Suppressor macrophage (primary cell): ENCODE measurements around the gene ITFG1.

Experiments used
- DNase-seq, 4 experiments: peaks; one replicate each; pipeline ENCODE4 v3.0.0-alpha.2; 2020 to 2022
- total RNA-seq, 17 experiments: gene quantifications; one replicate each; lab custom pipeline; 2026; ENCODE audit warnings: mixed read lengths in 6 of 17, inconsistent platforms in 3 of 17; lab: John Stamatoyannopoulos, UW

The ITFG1 gene
- 60.7 to 137 (median 95.2) reads per million in 17 experiments for total RNA-seq

DNA sequence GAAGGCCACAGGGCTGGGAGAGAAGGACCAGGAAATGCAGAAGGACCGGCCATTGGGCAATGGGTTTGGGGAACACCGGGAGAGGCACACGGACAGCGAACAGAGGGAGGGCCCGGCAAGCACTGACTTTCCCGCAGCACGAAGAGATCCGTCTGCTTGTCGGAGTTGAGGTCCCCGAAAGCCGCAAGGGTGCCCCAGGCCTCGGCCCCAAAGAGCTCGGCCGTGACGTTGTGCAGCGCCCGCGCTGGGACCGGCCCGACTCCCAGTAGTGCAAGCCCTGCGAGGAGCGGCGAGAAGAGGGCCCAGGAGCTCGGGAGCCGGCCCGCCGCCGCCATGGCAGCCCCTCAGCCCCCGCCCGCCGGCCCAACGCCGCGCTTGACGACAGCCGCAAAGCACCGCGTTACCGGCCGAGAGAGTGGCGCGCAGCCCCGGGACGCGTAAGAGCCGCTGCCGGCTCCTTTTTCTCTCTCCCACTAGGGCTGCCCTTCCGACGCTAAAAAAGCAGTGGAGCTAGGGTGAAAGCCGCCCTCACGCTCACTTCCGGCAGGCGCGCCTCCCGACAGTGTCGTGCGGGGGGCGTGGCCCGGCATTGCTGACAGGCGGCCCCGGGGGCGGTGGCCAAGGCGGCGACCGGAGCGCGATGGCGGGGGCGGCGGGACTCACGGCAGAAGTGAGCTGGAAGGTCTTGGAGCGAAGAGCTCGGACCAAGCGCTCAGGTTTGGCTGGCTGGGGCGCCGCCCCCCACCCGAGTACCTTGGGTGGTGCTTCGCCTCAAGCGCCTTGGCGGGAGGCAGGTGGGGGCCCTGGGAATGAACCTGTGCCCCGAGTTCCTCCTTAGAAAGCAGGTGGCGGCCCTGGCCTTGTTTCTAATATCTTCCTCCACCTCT, at the start of gene ITFG1, which contains the start of gene PHKB:
TSS of gene ITFG1 (minus strand) at position 353 of the 887 bp plus-strand sequence. CDS start at position 335, 18 bp downstream.
TSS of gene PHKB (plus strand) at position 621 of the 887 bp plus-strand sequence. CDS start at position 641, 20 bp downstream.
- peak; percentile 94 to 98 (median 96) for DNase-seq

DNA sequence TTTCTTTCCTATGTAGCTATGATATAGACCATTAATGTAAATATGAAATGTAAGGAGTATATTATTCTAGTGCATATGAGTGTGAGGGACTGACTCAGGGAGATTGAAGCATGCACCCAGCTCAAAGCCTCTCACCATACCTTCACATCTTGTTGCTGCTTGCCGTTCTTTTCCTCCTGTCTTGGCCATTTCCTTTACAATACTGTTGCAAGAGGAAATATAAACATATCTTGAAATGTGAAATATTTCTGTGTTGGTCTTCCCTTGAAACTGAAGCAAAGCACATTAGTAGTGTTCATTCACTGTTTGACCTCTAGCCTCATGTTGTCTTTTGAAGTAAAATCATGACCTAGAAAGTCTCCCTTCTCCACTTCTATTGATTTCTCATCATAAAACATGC, 46.8 kb upstream of the ITFG1 start:
- no peak for DNase-seq

DNA sequence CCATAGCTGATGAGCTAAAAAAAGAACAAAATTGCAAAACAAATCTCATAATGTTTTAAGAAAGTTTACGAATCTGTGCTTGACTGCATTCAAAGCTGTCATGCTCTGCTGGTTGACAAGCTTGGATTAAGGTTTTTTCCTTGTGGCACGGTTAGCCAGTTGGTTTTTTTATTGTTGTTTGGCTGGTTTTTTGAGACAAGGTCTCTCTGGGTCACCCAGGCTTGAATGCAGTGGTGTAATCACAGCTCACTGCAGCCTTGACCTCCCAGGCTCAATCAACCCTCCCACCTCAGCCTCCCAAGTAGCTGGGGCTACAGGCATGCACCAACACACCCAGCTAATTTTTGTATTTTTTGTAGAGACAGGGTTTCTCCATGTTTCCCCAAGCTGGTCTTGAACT, 45.9 kb upstream of the ITFG1 start:
- no peak for DNase-seq

DNA sequence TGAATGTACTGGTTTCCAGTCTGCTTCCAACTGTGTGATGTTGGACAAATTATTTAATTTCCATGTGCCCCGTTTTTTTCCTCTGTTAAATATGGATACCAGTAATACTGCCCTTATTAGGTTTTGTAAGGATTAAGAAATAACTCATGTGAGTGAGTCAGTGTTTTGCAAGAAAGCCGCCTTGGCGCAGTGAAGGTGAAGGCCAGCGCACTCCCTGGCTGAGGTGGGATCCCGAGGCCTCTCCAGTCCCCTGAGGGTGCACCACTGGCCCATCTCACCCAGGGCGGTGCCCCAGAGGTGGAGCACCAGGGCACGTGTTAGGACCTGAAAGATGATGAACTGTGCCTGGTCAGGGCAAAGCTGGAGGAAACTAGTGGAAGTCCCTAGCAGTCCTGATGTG, 43.7 kb upstream of the ITFG1 start:
- DNase-seq = no peak

DNA sequence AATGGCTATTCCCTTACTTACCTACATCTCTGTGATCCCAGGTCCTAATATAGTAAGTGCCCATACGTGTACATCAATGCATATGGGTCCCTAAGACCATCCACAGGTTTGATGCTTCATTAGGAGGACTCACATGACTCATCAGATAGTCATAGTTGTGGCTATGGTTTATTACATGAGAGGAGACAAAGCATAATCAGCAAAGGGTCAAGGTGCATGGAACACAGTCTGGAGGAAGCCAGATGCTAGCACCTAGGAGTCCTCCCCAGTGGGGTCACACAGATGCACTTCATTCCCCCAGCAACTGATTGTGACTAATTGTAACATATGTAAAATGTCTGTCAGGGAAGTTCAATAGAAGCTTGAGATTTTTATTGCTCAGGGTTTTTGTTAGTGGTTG, 43.1 kb upstream of the ITFG1 start:
- DNase-seq = no peak

DNA sequence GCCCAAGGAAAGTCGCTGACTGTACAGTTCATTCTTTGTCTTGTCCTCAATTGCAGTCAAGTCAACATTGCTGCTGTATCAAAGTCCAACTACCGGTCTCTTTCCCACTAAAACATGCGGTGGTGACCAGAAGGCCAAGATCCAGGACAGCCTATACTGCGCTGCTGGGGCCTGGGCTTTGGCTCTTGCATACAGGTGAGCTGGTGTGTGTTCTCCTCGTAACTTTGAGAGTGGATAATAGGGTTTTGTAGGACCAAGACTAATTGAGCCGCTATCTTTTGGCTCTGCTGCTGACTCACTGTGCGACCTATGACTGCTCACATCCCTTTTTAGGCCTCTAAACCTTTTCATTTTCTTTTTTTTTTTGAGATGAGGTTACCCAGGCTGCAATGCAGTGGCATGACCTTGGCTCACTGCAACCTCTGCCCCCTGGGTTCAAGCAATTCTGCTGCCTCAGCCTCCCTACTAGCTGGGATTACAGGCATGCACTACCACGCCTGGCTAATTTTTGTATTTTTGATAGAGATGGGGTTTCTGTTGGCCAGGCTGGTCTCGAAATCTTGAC, 38.9 kb upstream of the ITFG1 start:
- no peak for DNase-seq

DNA sequence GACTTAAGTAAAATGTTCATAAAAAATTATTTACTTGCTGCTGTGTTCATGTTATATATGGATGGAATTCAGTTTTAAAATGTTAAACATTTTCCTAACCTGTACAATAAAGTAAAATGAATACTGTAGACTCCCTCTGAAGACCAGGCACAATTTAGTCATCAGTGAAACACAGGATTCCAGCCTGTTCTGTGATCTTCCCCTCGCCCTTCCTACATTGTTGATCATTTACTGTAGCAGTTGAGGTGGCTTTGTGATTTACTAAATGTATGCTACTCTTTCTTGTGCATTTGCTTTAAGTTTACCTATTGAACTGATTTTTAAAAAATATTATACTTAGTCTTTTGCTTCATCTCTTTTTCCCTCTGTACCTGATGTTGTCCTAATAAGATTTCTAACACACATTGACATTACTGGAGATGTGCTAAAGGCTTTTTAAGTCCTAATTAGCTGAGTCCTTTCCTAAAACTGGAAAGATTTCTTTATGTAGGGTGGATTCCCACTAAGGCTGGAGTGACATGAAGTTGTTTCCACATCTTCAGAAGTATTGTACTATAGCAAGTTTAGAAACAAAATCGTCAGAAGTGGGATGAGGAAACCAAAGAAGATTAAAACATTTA, 38.3 kb upstream of the ITFG1 start:
- DNase-seq = no peak

DNA sequence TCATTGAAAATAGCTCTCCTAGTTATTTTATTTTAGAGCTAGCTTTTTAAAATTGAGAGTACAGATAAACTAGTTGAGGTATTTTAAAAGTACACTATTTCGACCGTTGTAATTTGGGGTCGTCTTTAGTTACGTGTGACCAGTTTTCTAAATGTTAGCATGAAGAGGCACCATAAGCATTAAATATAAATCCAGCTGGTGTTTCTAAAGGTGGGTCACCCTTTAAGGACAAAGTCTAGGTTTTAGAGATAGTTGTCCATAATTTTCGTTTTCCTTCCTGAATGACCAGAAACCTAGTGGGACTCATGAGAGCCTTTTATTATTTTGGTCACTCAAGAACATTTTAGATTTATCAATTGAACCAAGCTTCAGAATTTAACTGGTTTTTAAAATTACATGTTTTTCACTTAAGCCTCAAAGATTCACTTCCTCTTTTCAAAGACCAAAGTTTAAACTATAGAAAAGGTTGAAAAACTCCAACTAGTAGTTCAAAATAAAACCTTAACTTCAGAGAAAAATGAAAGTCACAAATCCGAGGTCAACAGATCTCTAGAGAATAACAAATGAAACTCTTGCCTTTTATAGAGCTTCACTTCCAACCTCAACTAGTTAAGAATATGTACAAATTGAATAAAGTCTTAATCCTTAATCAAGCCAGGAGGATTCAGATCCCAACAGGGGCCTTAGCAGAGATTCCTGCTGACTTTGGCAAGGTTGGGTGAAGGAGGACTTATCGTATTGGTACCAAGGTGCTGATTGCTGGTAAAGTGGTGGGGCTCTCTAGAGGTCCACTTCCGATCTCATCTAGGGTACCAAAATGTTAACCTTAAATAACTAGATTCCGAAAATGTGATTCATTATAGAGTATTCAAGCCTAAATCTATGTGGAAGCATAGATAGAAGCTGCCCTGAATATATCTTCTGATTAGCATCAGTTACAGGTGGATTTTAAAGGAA, 32.8 kb upstream of the ITFG1 start:
- DNase-seq = peak in 3 of 4 experiments; percentile 11 to 65 (median 43)

DNA sequence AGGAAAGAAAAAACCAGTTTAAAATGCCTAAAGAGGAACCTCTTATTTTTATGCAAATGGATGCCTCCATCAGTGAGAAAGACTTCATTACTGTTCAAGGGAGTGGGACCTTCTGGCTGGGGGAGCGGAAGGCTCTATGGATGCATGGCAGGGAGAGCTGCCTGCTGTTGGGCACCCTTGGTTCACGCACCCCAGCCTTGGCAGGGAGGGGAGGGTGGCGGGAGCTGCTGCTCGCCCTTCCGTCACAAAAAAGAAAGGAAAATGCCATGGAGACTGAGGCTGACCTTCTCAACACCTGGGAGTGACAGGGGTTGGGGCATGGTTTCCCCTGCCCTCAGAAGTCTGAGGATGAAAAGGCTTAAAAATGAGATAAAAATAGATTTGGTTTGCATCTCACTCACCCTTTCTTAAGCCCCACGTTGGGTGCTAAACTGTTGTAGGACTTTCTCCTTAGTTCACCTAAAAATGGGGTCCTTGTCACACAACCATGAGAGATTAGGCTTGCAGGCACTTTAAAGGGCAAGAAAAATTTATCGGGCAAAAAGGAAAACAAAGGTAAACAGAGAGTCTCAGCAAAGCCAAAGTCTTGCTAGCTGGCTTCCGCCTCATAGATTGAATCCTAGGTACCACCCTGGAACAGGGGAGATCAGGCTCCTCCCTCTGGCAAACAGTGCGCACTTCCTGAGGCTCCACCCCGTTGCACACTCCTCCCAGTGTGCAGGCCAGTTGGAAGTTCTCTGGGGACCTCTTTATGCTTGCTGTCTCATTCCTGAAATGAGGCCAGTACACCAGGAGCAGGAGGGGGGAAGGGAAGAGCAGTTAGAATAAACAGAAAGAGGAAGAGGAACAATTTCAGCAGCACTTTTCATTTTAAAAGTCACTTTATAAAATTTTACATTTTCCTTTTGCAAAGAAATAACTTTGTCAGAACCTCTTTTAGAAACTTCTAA, 31.8 kb upstream of the ITFG1 start:
- peak; percentile 83 to 93 (median 90) for DNase-seq

DNA sequence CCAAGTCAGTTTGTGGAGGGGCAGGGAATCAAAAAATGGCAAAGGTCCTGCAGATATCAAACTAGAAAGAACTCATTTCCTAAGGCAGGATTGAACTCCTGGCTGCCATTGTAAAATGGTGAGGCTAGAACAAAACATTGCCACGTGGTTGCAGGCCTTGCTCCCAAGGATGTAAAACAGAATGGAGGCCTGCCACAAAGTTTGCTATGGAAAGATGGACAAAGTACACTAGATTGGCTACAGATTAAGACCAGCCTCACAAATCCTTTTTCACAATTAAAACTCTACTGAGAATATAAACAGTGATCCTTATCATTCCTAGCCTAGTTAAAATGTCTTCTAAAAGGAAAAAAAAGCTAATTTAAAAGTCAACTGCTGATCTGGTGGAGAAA, 31.2 kb upstream of the ITFG1 start:
- DNase-seq = no peak

DNA sequence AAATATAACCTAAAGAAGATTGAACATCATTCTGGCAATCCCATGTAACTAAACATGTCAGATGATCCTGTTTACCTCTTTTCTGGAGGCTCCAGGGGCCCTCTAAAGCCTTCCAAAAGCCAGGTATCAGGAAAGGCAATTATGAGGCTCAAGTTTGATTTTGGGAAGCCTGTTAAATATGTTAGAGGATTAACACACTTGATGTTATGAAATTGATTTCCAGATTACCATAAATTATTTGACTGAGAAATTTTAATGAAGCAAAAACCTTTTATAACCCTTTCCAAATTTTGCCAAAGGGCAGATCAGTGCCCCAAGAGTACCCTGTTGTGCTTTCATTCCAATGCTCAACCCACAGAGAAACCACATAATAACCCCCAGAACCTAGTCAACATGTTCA, 29.6 kb upstream of the ITFG1 start:
- DNase-seq = no peak

DNA sequence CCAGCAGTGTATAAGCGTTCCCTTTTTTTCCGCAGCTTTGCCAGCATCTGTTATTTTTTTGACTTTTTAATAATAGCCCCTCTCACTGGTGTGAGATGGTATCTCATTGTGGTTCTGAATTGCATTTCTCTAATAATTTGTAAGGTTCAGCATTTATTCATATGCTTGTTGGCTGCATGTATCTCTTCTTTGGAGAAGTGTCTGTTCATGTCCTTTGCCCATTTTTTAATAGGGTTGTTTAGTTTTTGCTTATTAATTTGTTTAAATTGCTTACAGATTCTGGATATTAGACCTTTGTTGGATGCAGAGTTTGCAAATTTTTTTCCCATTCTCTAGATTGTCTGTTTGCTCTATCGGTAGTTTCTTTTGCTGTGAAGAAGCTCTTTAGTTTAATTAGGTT, 27.2 kb upstream of the ITFG1 start:
- no peak for DNase-seq

DNA sequence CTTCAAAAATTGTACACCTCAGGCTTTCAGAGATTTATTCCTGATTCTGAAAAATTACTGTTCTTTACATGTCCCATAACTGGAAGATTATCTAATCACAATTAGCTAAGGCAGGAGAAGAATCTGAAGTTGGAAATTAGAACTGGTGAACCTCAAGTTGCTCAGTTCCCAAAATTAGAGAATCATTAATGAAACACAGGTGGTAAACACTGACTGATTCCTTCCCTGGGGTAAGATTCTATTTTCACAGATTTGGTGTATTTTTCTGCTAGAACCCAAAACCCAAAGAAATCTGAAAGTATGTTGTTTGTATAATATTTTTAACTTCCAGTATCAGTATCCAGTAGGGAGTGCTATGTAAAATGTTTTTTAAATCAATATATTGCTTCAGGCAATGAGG, 26.0 kb upstream of the ITFG1 start:
- no peak for DNase-seq

DNA sequence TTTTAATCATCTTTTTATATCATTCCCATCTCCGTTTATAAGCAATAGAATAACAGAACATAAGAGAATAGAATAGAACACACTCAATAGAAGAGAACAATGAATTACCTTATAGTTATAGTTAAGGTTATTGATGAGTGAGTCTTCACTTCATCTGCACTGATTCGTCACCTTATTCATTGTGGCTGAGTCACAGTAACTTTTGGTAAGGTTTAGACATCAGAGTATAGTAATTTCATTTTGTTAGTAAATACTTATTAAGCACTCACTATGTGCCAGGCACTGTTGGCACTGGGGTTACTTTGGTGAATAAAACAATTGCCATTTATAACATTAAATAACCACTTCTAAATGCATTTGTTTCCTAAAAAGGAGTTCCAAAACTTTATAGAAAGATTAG, 22.8 kb upstream of the ITFG1 start:
- no peak for DNase-seq

DNA sequence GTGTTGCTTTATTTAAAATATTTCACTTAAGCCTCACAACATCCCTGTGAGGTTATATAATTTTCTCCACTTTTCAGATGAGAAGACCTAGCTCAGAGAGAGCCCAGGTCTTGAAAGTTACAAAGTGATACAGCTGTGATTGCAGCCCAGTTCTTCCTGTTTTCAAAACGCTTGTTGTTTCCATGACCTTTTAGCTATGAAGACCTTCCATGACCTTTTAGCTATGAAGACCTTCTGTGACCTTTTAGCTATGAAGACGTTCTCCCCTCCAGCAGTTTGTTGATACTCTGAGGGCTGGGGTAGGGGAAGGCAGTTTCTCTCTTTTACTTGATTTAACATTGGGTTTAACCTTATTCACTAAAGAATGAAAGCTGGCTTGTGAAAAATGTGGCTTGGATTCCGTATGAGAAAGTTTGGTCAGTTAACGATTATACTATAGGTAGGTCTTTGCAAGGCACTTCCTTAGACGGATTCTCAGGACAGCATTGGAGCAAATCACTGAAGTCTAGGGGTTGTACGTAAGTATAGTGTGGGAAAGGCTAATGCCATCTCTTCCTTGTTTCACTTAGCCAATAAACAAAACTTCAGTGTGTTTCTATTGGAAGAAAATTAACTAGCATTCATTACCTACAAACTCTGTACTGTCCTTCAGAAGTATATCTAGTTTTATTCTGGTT, 21.0 kb upstream of the ITFG1 start:
- DNase-seq = peak in 3 of 4 experiments; percentile 15 to 35 (median 30)

DNA sequence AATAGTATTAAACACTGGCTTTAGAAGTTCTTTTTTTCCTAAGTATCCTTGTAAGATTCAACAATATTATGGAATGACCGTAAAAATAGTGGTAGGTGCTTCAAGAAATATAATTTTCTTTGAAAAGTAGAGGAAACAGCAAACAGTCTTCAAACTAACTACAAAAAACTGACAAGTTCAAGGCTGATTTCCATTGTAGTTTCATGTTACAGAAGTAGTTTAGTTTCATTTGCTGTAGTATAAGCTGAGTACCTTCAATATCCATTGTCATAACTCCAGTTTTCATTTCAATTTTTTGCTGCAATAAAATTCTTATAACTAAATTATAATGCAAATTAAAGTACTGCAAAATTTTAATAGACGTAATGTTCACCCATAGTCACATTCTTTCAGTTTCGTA, 19.5 kb upstream of the ITFG1 start:
- no peak for DNase-seq

DNA sequence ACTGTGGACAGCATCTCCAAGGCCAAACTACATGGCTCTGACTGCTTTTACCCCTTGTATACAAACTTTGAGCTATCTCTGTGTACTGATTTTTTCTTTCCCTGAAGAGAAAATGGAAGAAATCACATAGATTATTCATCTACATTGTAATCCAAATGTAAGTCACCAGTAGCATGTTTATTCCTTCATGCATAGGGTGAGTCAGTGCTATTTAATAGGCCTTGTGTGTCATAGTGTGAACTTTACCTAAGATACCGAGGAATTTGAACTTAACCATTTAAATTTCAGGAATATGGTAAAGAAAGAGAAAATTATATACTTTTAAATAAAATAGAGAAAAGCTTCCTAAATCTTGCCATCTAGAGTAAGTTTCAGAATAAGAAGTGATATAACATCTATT, 16.8 kb upstream of the ITFG1 start:
- no peak for DNase-seq

DNA sequence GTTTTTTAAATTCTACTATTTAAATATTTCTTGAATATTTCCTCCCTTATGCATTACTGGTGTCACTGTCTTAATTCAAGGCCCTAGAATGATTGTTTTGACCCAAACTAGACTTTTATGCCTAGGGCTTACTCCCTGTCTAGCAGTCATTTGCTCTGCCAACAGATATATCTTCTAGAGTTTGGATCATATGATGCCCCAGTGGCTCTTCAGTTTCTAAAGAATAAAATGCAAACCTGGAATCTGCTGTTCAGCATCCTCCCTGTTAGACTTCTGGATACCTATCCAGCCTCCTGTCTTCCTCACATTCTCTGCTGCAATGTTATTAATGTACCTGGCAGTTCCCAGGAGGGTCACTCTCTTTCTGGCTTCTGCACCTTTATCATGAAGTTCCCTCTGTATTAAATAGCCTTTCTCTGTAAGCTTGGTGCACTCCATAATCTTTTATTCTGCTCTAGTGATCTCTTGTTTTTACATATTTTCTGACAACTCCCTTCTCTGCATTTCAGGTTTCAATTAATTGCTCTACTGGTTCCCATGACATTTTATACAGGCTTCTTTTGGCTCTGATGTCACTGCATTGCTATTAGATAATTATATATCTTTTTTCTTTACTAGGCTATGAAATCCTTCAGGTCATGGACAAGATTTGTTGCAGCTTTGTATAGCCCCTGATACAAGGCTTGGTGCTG, 15.9 kb upstream of the ITFG1 start:
- DNase-seq = no peak

DNA sequence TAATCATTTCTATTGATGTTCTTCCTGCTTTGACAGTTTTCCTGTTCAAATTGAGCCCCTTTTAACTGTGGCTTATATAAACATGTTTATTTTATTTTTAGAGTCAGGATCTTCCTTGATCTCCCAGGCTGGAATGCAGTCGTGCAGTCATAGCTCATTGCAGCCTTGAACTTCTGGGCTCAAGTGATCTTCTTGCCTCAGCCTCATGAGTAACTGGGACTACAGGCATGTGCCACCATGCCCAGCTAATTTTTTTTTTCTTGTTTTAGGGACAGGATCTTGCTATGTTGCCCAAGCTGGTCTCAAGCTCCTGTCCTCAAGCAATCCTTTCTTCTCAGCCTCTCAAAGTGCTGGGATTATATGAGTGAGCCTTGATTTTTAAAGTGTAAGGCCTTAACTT, 14.9 kb upstream of the ITFG1 start:
- DNase-seq = no peak

DNA sequence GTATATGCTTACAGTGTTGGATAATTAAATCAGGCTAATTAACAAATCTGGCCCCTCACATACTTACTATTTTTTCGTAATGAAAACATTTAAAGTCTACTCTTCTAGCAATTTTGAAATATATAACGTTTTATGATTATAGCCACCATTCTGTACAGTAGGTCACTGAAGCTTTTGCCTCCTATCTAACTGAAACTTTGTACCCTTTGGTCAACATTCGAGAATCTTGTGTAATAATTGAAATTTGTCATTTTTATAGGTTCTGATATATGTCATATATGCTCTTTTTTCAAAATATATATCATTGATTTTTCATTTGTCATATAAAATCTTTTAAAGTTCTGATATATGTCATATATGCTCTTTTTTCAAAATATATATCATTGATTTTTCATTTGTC, 12.9 kb upstream of the ITFG1 start:
- no peak for DNase-seq
